ENCODE measurements around the gene DIP2A.
"Not testable (repeated sequence)": the region's sequence is repeated elsewhere in the genome, so short reads cannot be mapped to it uniquely, and the experiment has no call there.

The DIP2A gene

GRCh38 chr21:46483300-46484295 is 24.9 kb downstream of the DIP2A start:
- DNase-seq = no peak

DNA sequence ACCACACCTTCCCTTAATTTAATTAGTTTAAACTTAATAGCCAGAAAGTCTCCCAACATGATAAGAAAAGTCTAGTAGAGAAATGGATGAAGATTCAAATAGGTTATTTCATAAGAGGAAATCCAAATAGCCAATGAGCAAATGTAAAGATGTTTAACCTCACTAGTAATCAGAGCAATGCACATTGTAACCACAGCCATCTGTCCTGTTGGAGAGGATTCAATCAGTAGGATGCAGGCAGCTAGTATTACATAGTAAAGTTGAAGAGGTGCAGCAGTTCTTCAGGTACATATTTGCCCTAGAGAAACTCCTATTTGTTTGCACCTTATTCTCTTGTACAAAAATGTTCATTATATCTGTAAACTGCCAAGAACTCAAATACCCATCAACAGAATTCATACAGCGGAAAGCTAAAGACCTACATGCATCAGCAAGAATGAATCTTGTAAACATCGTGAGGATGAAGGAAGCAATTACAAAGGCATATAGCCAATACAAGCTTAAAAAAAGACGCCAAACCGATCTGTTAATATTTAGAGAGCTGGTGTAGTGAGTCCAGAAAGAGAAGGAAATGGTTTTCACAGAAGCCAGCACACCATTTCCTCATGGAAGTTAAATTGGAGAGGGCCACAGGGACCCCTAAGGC is 27.9 kb downstream of the DIP2A start:
- no peak for DNase-seq

DNA sequence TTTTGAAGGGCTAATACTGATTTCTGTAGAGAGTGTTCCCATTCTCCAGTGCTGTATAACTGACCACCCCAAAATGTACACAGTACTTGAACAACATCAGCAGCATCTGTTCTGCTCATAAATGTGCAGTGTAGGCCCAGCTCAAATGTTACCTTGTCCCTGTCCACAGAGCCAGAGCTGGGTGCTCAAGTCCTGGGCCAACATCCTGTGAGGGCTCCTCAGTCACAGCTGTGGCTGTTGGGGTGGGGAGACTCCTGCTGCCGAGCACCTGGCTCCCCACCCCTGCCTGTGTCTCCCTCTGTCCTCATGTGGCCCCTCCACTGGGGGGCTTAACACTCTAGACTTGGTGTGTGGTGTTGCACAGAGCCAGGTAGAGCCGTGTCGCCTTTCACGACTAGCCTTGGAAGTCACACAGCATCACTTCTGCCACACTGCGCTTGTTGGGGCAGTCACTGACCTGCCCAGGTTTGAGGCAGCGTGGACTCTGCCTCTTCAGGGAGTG is 30.5 kb downstream of the DIP2A start:
- no peak for DNase-seq

- no peak for DNase-seq
Measured at GRCh38 chr21:46489800-46490199, 31.1 kb downstream of the DIP2A start.

GRCh38 chr21:46491553-46491952 is 32.9 kb downstream of the DIP2A start:
- DNase-seq = no peak

- DNase-seq = no peak
Measured at GRCh38 chr21:46492851-46493250, 34.2 kb downstream of the DIP2A start.

DNA sequence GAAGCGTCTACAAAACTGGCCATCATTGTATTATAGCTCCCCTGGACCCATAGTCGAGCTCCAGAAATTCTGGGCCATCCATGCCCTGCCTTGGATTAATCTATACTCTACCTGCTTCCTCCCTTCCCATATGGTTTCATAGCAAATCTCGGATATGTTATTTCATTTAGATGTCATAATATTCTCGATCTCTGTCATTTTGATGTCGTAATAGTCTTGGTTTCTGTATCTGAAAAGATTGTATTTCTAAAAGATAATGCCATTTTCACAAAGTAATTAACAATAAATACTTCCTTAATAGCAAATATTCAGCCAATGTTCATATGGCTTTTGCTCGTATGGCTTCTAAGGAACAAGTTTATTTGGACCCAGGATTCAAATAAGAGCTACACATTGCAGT is 35.1 kb downstream of the DIP2A start:
- DNase-seq = no peak

DNA sequence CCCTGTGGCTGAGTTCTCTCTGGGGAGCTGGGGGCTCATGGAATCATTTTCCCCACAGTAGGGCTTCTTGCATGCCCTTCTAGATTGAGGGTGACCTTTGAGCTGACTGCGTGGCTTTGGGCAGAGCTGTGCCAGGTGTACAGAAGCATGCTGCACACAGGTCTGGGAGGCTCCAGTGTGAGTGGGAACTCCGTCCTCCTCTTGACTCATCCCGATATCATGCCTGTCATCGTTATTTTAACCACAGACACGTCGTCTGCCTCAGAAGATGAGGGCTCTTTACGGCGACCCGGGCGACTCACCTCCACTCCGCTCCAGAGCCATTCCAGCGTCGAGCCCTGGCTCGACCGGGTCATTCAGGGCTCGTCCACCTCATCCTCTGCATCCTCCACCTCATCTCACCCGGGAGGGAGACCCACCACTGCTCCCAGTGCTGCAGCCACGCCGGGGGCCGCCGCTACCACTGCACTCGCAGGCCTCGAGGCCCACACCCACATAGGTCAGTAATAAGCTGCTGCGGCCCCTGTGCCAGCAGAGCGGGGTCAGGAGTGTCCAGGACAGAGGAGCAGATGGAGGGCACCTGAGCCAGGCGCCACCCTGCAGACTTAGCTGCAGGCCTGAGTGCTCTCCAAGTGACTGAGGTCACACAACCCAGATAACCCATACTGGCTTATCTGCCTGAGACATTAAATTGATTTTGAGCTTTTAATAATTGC is 39.8 kb downstream of the DIP2A start:
- DNase-seq = no peak

DNA sequence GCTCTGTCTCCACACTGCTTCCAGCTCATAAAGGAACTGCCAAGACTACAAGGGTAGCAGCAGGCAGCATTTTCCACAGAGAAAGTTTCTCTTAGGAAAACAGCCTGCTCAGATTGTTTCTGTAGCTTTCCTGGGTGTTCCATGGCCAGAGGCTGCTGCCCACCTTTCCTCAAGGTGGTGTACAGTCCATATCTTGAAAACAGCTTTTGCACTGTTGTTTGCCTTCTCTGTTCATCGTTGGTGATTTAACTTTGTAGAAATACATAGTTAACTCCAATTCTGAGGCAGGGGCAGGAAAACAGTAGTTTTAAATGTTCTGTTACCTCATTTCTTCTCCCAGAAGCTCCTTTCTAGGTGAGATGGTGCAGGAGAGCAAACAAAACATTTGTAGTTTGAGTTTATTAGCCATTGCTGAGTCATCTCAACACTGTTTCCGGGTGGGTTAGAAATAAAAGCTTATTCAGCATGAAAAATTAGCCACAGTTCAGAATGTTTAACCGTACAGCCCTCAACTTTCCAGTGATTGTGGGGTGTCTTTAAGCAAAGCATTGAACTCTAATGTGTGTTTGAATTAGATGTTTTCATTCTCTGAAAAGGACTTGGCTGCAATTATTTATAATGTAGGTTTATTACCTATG is 41.7 kb downstream of the DIP2A start:
- no peak for DNase-seq

DNA sequence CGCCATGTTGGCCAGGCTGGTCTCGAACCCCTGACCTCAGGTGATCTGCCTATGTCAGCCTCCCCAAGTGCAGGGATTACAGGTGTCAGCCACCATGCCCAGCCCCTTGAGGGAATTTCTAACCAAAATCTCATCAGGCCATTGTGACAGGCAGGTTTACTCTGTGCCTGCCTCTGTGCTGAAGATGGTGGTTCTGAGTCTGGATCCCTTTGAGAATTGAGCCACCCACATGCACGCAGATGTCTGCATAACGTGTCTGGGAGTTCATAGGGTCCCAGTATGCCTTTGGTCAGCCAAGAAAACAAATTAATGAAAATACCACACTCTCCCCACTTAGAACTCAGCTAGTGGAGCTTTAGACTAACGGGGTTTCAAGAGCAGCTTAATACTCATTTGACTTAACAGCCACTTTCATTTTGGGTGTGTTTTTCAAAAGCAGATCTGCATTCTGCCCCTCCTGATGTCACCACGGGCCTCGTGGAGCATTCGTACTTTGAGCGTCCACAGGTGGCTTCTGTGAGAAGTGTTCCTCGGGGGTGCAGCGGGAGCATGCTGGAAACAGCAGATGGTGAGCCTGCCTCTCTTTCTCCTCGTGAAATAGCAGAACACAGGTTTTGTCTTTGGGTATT is 45.3 kb downstream of the DIP2A start:
- DNase-seq = no peak

DNA sequence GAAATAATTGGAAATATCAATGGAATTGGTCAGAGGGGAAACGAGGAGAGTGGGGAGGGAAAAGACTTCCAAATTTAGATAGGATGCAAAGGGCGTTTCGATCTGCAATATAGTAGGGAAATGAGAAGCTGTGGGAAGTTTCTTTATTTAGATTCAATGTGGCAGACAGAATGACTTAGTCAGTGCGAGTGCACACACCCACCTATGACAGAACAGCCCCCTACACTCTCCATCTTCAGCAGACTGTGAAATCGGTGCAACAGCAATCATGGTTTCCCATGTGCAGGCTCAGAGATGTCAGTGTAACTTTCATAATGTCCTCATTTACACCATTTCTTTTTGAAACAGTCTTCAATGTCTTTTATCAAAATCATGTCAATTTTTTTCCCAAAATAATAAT is 46.0 kb downstream of the DIP2A start:
- DNase-seq = no peak

GRCh38 chr21:46507562-46507961 is 48.9 kb downstream of the DIP2A start:
- no peak for DNase-seq

DNA sequence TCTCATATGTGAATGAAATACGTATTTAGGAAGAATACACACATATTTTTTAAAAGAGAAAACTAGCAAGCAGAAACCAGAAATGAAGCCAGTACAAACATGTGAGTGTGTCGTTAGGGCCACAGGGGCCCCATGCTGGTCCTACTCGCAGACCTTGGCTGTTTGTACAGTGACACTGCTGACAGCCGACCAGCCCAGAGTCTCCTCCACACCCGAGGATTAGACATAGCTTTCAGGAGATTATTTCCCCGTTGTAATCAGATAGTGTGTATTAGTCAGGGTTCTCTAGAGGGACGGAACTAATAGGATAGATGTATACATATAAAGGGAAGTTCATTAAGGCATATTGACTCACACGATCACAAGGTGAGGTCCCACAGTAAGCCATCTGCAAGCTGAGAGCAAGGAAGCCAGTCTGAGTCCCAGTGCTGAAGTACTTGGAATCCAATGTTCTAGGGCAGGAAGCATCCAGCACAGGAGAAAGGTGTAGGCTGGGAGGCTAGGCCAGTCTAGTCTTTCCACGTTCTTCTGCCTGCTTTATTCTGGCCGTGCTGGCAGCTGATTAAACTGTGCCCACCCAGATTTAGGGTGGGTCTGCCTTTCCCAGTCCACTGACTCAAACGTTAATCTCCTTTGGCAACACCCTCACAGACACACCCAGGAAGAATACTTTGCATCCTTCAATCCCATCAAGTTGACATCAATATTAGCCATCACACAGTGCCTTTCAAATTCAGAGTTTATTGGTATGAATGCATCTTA is 51.2 kb downstream of the DIP2A start:
- DNase-seq = no peak

DNA sequence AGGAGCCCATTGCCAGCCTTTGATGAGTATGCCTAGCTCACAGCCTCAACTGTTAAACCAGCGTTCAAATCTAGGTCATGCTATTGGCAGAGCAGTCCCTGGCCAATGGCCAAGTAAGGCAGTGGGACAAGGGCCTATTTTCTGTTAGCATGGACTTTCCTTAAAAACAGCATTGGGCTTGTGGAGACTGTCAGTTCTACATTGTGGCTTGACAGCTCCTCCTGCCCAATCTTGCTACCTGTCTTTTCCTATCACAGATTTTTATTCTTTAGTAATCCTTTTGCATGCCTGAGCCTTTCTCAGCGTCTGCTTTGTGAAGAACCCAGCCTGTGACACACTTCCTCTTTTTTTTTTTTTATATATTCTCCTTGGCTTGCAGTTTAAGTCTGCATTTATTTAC is 56.4 kb downstream of the DIP2A start:
- DNase-seq = no peak

DNA sequence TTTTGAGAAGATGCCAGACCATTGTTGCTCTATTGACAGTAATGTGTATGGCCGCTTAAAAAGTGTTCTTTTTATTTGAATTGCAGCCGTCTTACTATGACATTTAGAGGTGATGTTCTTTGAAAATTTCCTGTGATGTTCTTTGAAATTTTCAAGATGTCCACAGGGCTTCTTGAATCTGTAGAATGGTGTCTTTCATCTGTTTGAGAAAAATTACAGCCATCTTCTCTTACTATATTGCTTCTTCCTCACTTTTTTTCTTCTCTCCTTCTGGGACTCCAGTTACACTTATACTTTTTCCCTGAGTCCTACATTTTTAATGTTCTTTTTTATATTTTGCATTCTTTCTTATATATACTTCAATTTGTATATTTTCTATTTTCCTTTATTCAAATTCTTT is 57.4 kb downstream of the DIP2A start:
- DNase-seq = no peak

DNA sequence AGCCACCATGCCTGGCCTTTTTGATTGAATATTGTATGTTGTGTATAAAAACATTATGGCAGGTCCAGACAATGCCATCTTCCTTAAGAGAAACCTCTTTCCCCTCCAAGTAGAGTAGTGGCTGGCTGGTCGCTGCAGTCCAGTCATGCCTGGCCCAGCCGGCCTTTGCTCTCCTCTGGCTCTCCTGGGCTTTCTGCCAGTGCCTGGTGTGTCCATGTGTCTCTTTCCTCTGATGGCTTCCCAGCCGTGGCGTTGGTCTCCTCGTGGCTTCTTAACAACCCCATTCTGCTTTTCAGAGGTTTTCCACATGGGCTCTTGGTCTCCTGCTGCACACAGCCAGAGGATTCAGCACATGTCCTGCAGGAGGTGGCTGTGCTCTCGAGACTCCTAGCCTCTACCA is 58.7 kb downstream of the DIP2A start:
- no peak for DNase-seq

DNA sequence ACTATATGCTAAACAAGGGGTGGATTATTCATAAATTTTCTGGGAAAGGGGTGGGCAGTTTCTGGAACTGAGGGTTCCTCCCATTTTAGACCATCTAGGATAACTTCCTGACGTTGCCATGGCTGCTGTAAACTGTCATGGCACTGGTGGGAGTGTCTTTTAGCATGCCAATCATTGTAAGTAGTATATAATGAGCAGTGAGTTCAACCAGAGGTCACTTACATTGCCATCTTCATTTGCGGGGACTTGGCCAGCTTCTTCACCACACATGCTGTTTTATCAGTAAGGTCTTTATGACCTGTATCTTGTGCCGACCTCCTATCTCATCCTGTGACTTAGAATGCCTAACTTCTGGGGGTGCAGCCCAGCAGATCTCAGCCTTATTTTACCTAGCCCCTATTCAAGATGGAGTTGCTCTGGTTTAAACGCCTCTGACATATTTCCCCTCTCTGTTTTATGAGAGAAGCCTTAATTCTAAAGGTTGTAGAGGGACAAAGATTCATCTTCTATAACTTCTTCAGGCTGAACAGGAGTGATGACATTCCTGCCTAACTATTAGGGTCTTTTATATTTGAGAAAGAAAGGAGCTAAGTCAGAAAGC is 60.4 kb downstream of the DIP2A start:
- DNase-seq = no peak

DNA sequence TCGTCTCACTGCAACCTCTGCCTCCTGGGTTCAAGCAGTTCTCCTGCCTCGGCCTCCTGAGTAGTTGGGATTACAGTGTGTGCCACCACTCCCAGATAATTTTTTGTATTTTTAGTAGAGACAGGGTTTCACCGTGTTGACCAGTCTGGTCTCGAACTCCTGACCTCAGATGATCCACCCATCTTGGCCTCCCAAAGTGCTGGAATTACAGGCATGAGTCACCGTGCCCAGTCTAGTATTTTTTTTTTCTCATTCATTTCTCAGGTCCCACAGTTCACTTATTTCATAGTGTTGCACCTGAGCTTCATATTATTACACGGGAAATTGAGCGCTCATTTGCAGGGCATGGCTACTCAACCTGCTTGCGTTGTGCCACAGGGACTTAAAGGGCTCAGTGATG is 68.7 kb downstream of the DIP2A start:
- not testable (repeated sequence) for DNase-seq

- no peak for DNase-seq
Measured at GRCh38 chr21:46527801-46528200, 69.1 kb downstream of the DIP2A start.

DNA sequence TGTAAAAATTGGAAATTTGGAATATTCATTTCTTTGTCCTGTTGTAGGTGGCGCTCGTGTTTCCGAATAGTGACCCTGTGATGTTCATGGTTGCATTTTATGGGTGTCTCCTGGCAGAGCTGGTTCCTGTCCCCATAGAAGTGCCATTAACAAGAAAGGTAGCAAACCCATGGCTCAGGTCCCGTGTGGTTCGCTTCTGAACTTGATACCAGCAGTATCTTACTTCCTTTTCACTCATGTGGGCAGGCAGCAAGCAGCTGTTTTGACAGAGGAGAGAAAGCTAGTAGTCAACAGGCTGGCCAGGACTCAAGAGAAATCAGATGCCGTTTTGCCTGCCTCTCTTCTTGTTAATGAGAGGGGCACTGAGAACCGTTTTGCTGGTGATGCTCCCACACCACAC is 73.4 kb downstream of the DIP2A start:
- no peak for DNase-seq

GRCh38 chr21:46537026-46537425 is 78.3 kb downstream of the DIP2A start:
- DNase-seq = no peak
